ENCODE measurements around the gene ANO4.

The ANO4 gene

GRCh38 chr12:101001669-101002068 is 207.1 kb downstream of the ANO4 start:
- Histone ChIP-seq H3K27ac (ENCODE audit: low read length) (no peak overlapping the region), H3K9ac (ENCODE audit: low read length) (no peak overlapping the region)

GRCh38 chr12:101002696-101003419 is 208.3 kb downstream of the ANO4 start:
- H3K4me3 ChIP-seq (ENCODE audit: low read length): no peak overlapping the region
- H3K9ac ChIP-seq (ENCODE audit: low read length): no peak overlapping the region
- H3K36me3 ChIP-seq (ENCODE audit: control insufficient read depth, low read depth, low read length): no peaks in the 10 kb centered on the region
- H3K4me1 ChIP-seq (ENCODE audit: control insufficient read depth, low read depth, low read length): no peaks in the 10 kb centered on the region
- no peaks in the 10 kb centered on the region for H3K9me3 ChIP-seq (ENCODE audit: control insufficient read depth, low read depth, low read length)
- H3K27me3 ChIP-seq (ENCODE audit: control insufficient read depth, insufficient read depth, low read length): no peaks in the 10 kb centered on the region
- no peak overlapping the region for H3K27ac ChIP-seq (ENCODE audit: low read length)

More at GRCh38 chr12:101001669-101002068, 207.1 kb downstream of the ANO4 start:
- Histone ChIP-seq H3K4me3 (ENCODE audit: low read length) (no peak overlapping the region), H3K36me3 (ENCODE audit: control insufficient read depth, low read depth, low read length) (no peaks in the 10 kb centered on the region), H3K9me3 (ENCODE audit: control insufficient read depth, low read depth, low read length) (no peaks in the 10 kb centered on the region), H3K27me3 (ENCODE audit: control insufficient read depth, insufficient read depth, low read length) (no peaks in the 10 kb centered on the region), H3K4me1 (ENCODE audit: control insufficient read depth, low read depth, low read length) (no peaks in the 10 kb centered on the region)

DNA sequence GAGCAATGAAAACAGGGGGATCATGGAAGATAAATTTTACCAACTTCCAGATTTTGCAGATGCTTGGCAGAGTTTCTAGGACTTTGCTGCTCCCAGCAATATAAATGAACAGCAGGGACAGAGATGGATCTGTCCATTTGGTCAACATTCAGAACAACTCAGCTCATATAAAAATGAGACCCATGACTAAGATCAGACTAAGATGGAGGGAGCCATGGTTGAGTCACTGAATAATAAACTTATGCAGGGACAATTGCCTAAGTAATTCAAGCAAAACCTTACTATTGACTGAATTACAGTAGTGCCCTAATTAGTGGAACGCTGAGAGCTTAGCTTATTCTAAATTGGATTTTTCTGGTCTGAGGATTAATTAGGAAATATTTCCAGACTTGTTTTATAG is 210.3 kb downstream of the ANO4 start:
- no peak overlapping the region for H3K4me3 ChIP-seq (ENCODE audit: low read length)
- H3K9ac ChIP-seq (ENCODE audit: low read length): no peak overlapping the region
- no peaks in the 10 kb centered on the region for H3K9me3 ChIP-seq (ENCODE audit: control insufficient read depth, low read depth, low read length)
- no peaks in the 10 kb centered on the region for H3K36me3 ChIP-seq (ENCODE audit: control insufficient read depth, low read depth, low read length)
- no peaks in the 10 kb centered on the region for H3K27me3 ChIP-seq (ENCODE audit: control insufficient read depth, insufficient read depth, low read length)
- H3K4me1 ChIP-seq (ENCODE audit: control insufficient read depth, low read depth, low read length): no peaks in the 10 kb centered on the region
- no peak overlapping the region for H3K27ac ChIP-seq (ENCODE audit: low read length)

DNA sequence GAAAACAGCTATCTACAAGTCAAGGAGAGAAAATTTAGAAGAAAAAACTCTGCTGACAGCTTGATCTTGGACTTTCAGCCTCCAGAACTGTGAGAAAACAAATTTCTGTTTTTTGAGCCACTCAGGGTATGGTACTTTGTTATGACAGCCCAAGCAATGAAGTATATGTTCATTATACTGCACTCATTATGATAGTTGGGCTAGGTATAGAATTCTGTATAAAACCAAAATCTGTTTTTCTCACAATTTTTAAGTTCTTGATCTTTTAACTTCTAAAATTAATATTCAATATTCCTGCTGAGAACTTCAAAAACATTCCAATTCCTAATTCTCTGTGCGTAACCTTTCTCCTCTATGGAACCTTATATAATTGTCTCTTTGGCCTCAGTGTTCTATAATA is 214.7 kb downstream of the ANO4 start:
- Histone ChIP-seq H3K9me3 (ENCODE audit: control insufficient read depth, low read depth, low read length) (no peaks in the 10 kb centered on the region), H3K4me1 (ENCODE audit: control insufficient read depth, low read depth, low read length) (no peaks in the 10 kb centered on the region), H3K9ac (ENCODE audit: low read length) (no peak overlapping the region), H3K27me3 (ENCODE audit: control insufficient read depth, insufficient read depth, low read length) (no peaks in the 10 kb centered on the region), H3K4me3 (ENCODE audit: low read length) (no peak overlapping the region), H3K27ac (ENCODE audit: low read length) (no peak overlapping the region), H3K36me3 (ENCODE audit: control insufficient read depth, low read depth, low read length) (no peaks in the 10 kb centered on the region)

- Histone ChIP-seq H3K27ac (ENCODE audit: low read length) (no peak overlapping the region), H3K4me3 (ENCODE audit: low read length) (no peak overlapping the region), H3K4me1 (ENCODE audit: control insufficient read depth, low read depth, low read length) (no peaks in the 10 kb centered on the region), H3K27me3 (ENCODE audit: control insufficient read depth, insufficient read depth, low read length) (no peaks in the 10 kb centered on the region), H3K9me3 (ENCODE audit: control insufficient read depth, low read depth, low read length) (no peaks in the 10 kb centered on the region), H3K36me3 (ENCODE audit: control insufficient read depth, low read depth, low read length) (no peaks in the 10 kb centered on the region), H3K9ac (ENCODE audit: low read length) (no peak overlapping the region)
These were observed 216.3 kb downstream of the ANO4 start for GRCh38 chr12:101010896-101011295.

GRCh38 chr12:101013993-101014392 is 219.4 kb downstream of the ANO4 start:
- Histone ChIP-seq H3K4me1 (ENCODE audit: control insufficient read depth, low read depth, low read length) (no peaks in the 10 kb centered on the region), H3K36me3 (ENCODE audit: control insufficient read depth, low read depth, low read length) (no peaks in the 10 kb centered on the region), H3K9me3 (ENCODE audit: control insufficient read depth, low read depth, low read length) (no peaks in the 10 kb centered on the region), H3K27me3 (ENCODE audit: control insufficient read depth, insufficient read depth, low read length) (no peaks in the 10 kb centered on the region), H3K4me3 (ENCODE audit: low read length) (no peak overlapping the region), H3K27ac (ENCODE audit: low read length) (no peak overlapping the region), H3K9ac (ENCODE audit: low read length) (no peak overlapping the region)

DNA sequence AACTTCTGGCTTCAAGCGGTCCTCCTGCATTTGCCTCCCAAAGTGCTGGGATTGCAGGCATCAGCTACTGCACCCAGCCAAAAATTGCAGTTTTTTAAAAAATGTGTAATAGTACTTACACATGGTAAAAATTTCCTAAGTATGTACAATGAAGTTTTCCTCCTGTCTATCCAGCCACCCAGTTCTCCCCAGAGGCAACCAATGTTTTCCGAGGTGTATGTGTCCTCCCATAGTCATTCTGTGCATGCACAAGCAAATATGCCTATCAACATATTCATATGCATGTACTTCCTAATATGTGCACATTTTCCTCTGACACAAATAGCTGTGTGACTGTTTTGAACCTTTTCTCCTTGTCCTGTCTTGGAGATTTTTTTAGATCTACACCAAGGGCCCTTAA is 220.5 kb downstream of the ANO4 start:
- no peaks in the 10 kb centered on the region for H3K36me3 ChIP-seq (ENCODE audit: control insufficient read depth, low read depth, low read length)
- H3K9me3 ChIP-seq (ENCODE audit: control insufficient read depth, low read depth, low read length): no peaks in the 10 kb centered on the region
- no peaks in the 10 kb centered on the region for H3K27me3 ChIP-seq (ENCODE audit: control insufficient read depth, insufficient read depth, low read length)
- H3K4me3 ChIP-seq (ENCODE audit: low read length): no peak overlapping the region
- H3K4me1 ChIP-seq (ENCODE audit: control insufficient read depth, low read depth, low read length): no peaks in the 10 kb centered on the region
- no peak overlapping the region for H3K27ac ChIP-seq (ENCODE audit: low read length)
- H3K9ac ChIP-seq (ENCODE audit: low read length): no peak overlapping the region

GRCh38 chr12:101018540-101018939 is 224.0 kb downstream of the ANO4 start:
- no peaks in the 10 kb centered on the region for H3K36me3 ChIP-seq (ENCODE audit: control insufficient read depth, low read depth, low read length)
- no peaks in the 10 kb centered on the region for H3K9me3 ChIP-seq (ENCODE audit: control insufficient read depth, low read depth, low read length)
- no peaks in the 10 kb centered on the region for H3K27me3 ChIP-seq (ENCODE audit: control insufficient read depth, insufficient read depth, low read length)
- H3K4me3 ChIP-seq (ENCODE audit: low read length): no peak overlapping the region
- no peak overlapping the region for H3K27ac ChIP-seq (ENCODE audit: low read length)
- H3K9ac ChIP-seq (ENCODE audit: low read length): no peak overlapping the region
- H3K4me1 ChIP-seq (ENCODE audit: control insufficient read depth, low read depth, low read length): no peaks in the 10 kb centered on the region

DNA sequence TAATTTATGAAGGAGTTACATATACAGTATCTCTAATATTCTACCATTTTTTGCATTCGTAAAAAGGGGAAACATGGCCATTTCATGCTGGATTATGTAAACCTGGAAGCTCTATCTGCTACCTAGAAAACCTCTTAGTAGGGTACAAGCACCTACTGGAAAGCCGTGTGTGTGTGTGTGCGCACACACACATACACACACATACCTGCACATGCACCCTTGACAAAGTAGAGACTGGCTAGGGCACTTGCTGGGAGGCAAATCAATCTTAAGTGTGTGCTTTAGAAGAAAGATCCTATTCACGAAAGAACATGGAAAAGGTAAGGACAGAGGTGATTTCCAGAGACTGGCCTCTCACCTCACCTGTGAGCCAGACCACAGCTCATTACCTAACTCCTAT is 224.6 kb downstream of the ANO4 start:
- Histone ChIP-seq H3K9ac (ENCODE audit: low read length) (no peak overlapping the region), H3K4me3 (ENCODE audit: low read length) (no peak overlapping the region), H3K9me3 (ENCODE audit: control insufficient read depth, low read depth, low read length) (no peaks in the 10 kb centered on the region), H3K36me3 (ENCODE audit: control insufficient read depth, low read depth, low read length) (no peaks in the 10 kb centered on the region), H3K27me3 (ENCODE audit: control insufficient read depth, insufficient read depth, low read length) (no peaks in the 10 kb centered on the region), H3K4me1 (ENCODE audit: control insufficient read depth, low read depth, low read length) (no peaks in the 10 kb centered on the region), H3K27ac (ENCODE audit: low read length) (no peak overlapping the region)

GRCh38 chr12:101019667-101020066 is 225.1 kb downstream of the ANO4 start:
- no peak overlapping the region for H3K27ac ChIP-seq (ENCODE audit: low read length)
- H3K27me3 ChIP-seq (ENCODE audit: control insufficient read depth, insufficient read depth, low read length): no peaks in the 10 kb centered on the region
- no peaks in the 10 kb centered on the region for H3K9me3 ChIP-seq (ENCODE audit: control insufficient read depth, low read depth, low read length)
- H3K4me1 ChIP-seq (ENCODE audit: control insufficient read depth, low read depth, low read length): no peaks in the 10 kb centered on the region
- no peaks in the 10 kb centered on the region for H3K36me3 ChIP-seq (ENCODE audit: control insufficient read depth, low read depth, low read length)
- H3K4me3 ChIP-seq (ENCODE audit: low read length): no peak overlapping the region
- H3K9ac ChIP-seq (ENCODE audit: low read length): no peak overlapping the region

DNA sequence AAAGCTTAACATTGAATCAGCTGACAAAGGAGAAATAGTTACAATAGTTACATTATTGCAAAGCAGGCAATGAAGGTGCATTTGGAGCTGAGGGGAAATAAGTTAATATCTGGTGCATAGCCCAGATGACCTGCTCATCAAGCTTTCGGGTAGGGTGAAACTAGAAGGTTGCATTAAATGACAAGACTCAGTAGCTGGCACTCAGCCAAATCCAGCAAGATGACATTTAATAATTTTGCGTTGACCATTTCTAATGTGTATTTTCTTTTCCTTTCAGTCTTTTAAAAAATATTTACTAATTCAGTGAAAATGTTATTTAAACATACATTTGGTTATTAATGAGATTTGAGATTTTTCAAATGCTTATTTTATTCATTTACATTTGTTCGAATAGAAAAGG is 226.9 kb downstream of the ANO4 start:
- H3K4me3 ChIP-seq (ENCODE audit: low read length): no peak overlapping the region
- H3K36me3 ChIP-seq (ENCODE audit: control insufficient read depth, low read depth, low read length): no peaks in the 10 kb centered on the region
- no peak overlapping the region for H3K9ac ChIP-seq (ENCODE audit: low read length)
- no peak overlapping the region for H3K27ac ChIP-seq (ENCODE audit: low read length)
- no peaks in the 10 kb centered on the region for H3K27me3 ChIP-seq (ENCODE audit: control insufficient read depth, insufficient read depth, low read length)
- H3K9me3 ChIP-seq (ENCODE audit: control insufficient read depth, low read depth, low read length): no peaks in the 10 kb centered on the region
- H3K4me1 ChIP-seq (ENCODE audit: control insufficient read depth, low read depth, low read length): no peaks in the 10 kb centered on the region

GRCh38 chr12:101021911-101022388 is 227.4 kb downstream of the ANO4 start:
- Histone ChIP-seq H3K4me3 (ENCODE audit: low read length) (no peak overlapping the region), H3K9ac (ENCODE audit: low read length) (no peak overlapping the region), H3K4me1 (ENCODE audit: control insufficient read depth, low read depth, low read length) (no peaks in the 10 kb centered on the region), H3K27ac (ENCODE audit: low read length) (no peak overlapping the region), H3K27me3 (ENCODE audit: control insufficient read depth, insufficient read depth, low read length) (no peaks in the 10 kb centered on the region), H3K36me3 (ENCODE audit: control insufficient read depth, low read depth, low read length) (no peaks in the 10 kb centered on the region), H3K9me3 (ENCODE audit: control insufficient read depth, low read depth, low read length) (no peaks in the 10 kb centered on the region)
